WERI-Rb-1 (cell line): ENCODE measurements around the gene KCNMA1.
A peak's percentile ranks its signal among the peaks of the same experiment; 100 is the strongest.

Experiments used
- DNase-seq: peaks from one replicate; pipeline ENCODE4 v3.0.0-alpha.2; 2020
- H3K27ac ChIP-seq: fragments of 250-450 bp; sonication (Bioruptor Pico); 2 replicates; pipeline ENCODE4 v1.5.1; 2020; ENCODE audit warnings: mild to moderate bottlenecking, moderate library complexity
- H3K27me3 ChIP-seq: fragments of 250-450 bp; sonication (Bioruptor Pico); 2 replicates; pipeline ENCODE4 v1.5.1; 2021; ENCODE audit warnings: mild to moderate bottlenecking, low read depth, moderate library complexity; ENCODE audit not compliant: insufficient read depth, severe bottlenecking
- H3K36me3 ChIP-seq: fragments of 250-450 bp; sonication (Bioruptor Pico); 2 replicates; pipeline ENCODE4 v1.5.1; 2020; ENCODE audit warnings: mild to moderate bottlenecking, moderate library complexity
- H3K4me3 ChIP-seq: 2 replicates; pipeline ENCODE4 v1.5.1; 2011; ENCODE audit warnings: low read depth, mild to moderate bottlenecking, control low read depth, low read length
- H3K9me3 ChIP-seq: fragments of 250-450 bp; sonication (Bioruptor Pico); 2 replicates; pipeline ENCODE4 v1.5.1; 2021; ENCODE audit warnings: mild to moderate bottlenecking, moderate library complexity; ENCODE audit not compliant: severe bottlenecking
- CTCF ChIP-seq: IDR thresholded peaks from 2 replicates; pipeline ENCODE4 v1.5.1; 2011; ENCODE audit warnings: low read depth, mild to moderate bottlenecking, control low read depth, inconsistent platforms, low read length

The KCNMA1 gene

GRCh38 chr10:77071956-77072355 is 565.7 kb downstream of the KCNMA1 start:
- H3K4me3 ChIP-seq: no peak overlapping the region
- H3K27me3 ChIP-seq: no peaks in the 10 kb centered on the region
- no peak for TF ChIP-seq CTCF
- no peaks in the 10 kb centered on the region for H3K9me3 ChIP-seq
- H3K27ac ChIP-seq: no peak overlapping the region
- H3K36me3 ChIP-seq: no peaks in the 10 kb centered on the region
- no peak for DNase-seq

- Histone ChIP-seq H3K36me3 (no peaks in the 10 kb centered on the region), H3K4me3 (no peak overlapping the region), H3K9me3 (no peaks in the 10 kb centered on the region), H3K27me3 (no peaks in the 10 kb centered on the region), H3K27ac (no peak overlapping the region)
- TF ChIP-seq CTCF: no peak
- DNase-seq: no peak
Measured at GRCh38 chr10:77071001-77071511, 566.6 kb downstream of the KCNMA1 start.

- TF ChIP-seq CTCF: no peak
- no peak overlapping the region for H3K27ac ChIP-seq
Measured at GRCh38 chr10:77070346-77070745, 567.3 kb downstream of the KCNMA1 start.

GRCh38 chr10:77068969-77069368 is 568.6 kb downstream of the KCNMA1 start:
- no peaks in the 10 kb centered on the region for H3K27me3 ChIP-seq
- H3K36me3 ChIP-seq: no peaks in the 10 kb centered on the region
- no peak overlapping the region for H3K27ac ChIP-seq
- H3K9me3 ChIP-seq: no peaks in the 10 kb centered on the region
- no peak overlapping the region for H3K4me3 ChIP-seq
- DNase-seq: peak; percentile 28
- TF ChIP-seq CTCF: no peak

More at GRCh38 chr10:77070346-77070745, 567.3 kb downstream of the KCNMA1 start:
- H3K4me3 ChIP-seq: no peak overlapping the region
- H3K9me3 ChIP-seq: no peaks in the 10 kb centered on the region
- H3K27me3 ChIP-seq: no peaks in the 10 kb centered on the region
- no peak for DNase-seq
- H3K36me3 ChIP-seq: no peaks in the 10 kb centered on the region

GRCh38 chr10:77068272-77068671 is 569.3 kb downstream of the KCNMA1 start:
- TF ChIP-seq CTCF: no peak

GRCh38 chr10:77062381-77062780 is 575.2 kb downstream of the KCNMA1 start:
- Histone ChIP-seq H3K27me3 (no peaks in the 10 kb centered on the region), H3K27ac (no peak overlapping the region), H3K36me3 (no peaks in the 10 kb centered on the region), H3K4me3 (no peak overlapping the region), H3K9me3 (no peaks in the 10 kb centered on the region)
- no peak for TF ChIP-seq CTCF
- no peak for DNase-seq

More at GRCh38 chr10:77068272-77068671, 569.3 kb downstream of the KCNMA1 start:
- H3K9me3 ChIP-seq: no peaks in the 10 kb centered on the region
- no peaks in the 10 kb centered on the region for H3K27me3 ChIP-seq
- DNase-seq: no peak
- no peaks in the 10 kb centered on the region for H3K36me3 ChIP-seq
- no peak overlapping the region for H3K4me3 ChIP-seq
- H3K27ac ChIP-seq: no peak overlapping the region
